HepG2 (cell line): ENCODE data around the gene BCL2L13. TPM values are rescaled to one million over a fixed set of nuclear protein-coding genes. Genes with fewer than 3 reads are reported as not detected.

ENCODE experiments used
- ATAC-seq: fragments of 200-7000 bp; cut with Tn5 transposase; 3 replicates; pipeline ENCODE4 v1.9.1; 2020; ENCODE audit warnings: mild to moderate bottlenecking, moderate library complexity
- BruUV-seq: library from RNA; stranded (reverse); fragments of 400-500 nt; replicated peaks from 2 replicates; lab custom pipeline; 2021; lab: Mats Ljungman, UMichigan
- CTCF ChIA-PET: fragments of 300-600 bp; formaldehyde crosslinking; extraction: SDS; loops from one replicate; lab custom pipeline; 2021; ENCODE audit warnings: low total read pairs, inconsistent platforms, low intra/inter-chr PET ratio; lab: Yijun Ruan, JAX
- POLR2A ChIA-PET: fragments of 350-600 bp; sonication (Branson Sonifier 250); formaldehyde crosslinking; loops from one replicate; lab custom pipeline; 2020; ENCODE audit warnings: antibody characterized with exemption, inconsistent platforms; lab: Yijun Ruan, JAX
- DNase-seq: peaks from one replicate; pipeline ENCODE4 v3.0.0-alpha.2; 2015; ENCODE audit warnings: low spot score
- FAIRE-seq: peaks from 3 replicates; lab custom pipeline; 2011; peaks lifted over from hg19 to GRCh38; lab: Jason Lieb, UNC
- H2AFZ ChIP-seq: one replicate; pipeline ENCODE4 v1.6.1; 2011; ENCODE audit warnings: low read length, inconsistent platforms
- H3K27ac ChIP-seq: fragments of 300-600 bp; 3 replicates; pipeline ENCODE4 v1.8.0; 2011; ENCODE audit warnings: mixed run types, mild to moderate bottlenecking, mixed read lengths, low read length, inconsistent platforms; ENCODE audit not compliant: insufficient read depth; ENCODE audit errors: extremely low read length
- H3K27me3 ChIP-seq, 2 experiments: fragments of 200-600 bp in 1 of 2; 2 replicates in 1 of 2; 3 replicates in 1 of 2; pipeline versions ENCODE4 v1.6.0 to v1.8.0; 2011; ENCODE audit warnings: low read length in 2 of 2, mild to moderate bottlenecking in 2 of 2, moderate library complexity in 2 of 2, inconsistent platforms in 1 of 2; ENCODE audit not compliant: insufficient read depth in 2 of 2, control insufficient read depth in 1 of 2
- H3K36me3 ChIP-seq, 2 experiments: fragments of 200-600 bp in 1 of 2; replicated peaks in 1 of 2; 2 replicates in 1 of 2; 3 replicates in 1 of 2; pipeline versions ENCODE4 v1.5.1 to v1.8.0; 2011; ENCODE audit warnings: low read length in 2 of 2, inconsistent platforms in 1 of 2; ENCODE audit not compliant: insufficient read depth in 2 of 2, control insufficient read depth in 1 of 2
- H3K4me1 ChIP-seq: 2 replicates; pipeline ENCODE4 v1.5.1; 2012; ENCODE audit warnings: low read length, inconsistent platforms; ENCODE audit not compliant: insufficient read depth
- H3K4me2 ChIP-seq: 2 replicates; pipeline ENCODE4 v1.6.0; 2011; ENCODE audit warnings: low read depth, low read length, inconsistent platforms
- H3K4me3 ChIP-seq, 3 experiments: fragments of 200-600 bp in 1 of 3; sonication (generic), shearing (Covaris generic) in 1 of 3; replicated peaks in 1 of 3; 2 replicates each; pipeline ENCODE4 v1.5.1; 2011 to 2016; ENCODE audit warnings: low read length in 3 of 3, inconsistent platforms in 2 of 3, low read depth in 2 of 3, mild to moderate bottlenecking in 2 of 3, control low read depth in 1 of 3, mixed read lengths in 1 of 3; ENCODE audit not compliant: insufficient read depth in 1 of 3
- H3K79me2 ChIP-seq: one replicate; pipeline ENCODE4 v1.6.1; 2011; ENCODE audit warnings: low read length, inconsistent platforms; ENCODE audit not compliant: insufficient read depth
- H3K9ac ChIP-seq: 2 replicates; pipeline ENCODE4 v1.6.0; 2011; ENCODE audit warnings: mild to moderate bottlenecking, low read depth, low read length, inconsistent platforms; ENCODE audit not compliant: insufficient read depth
- H3K9me3 ChIP-seq: 2 replicates; pipeline ENCODE4 v1.5.1; 2012; ENCODE audit warnings: mild to moderate bottlenecking, low read length
- H4K20me1 ChIP-seq: 2 replicates; pipeline ENCODE4 v1.6.0; 2011; ENCODE audit warnings: inconsistent platforms, mild to moderate bottlenecking, low read length, moderate library complexity; ENCODE audit not compliant: insufficient read depth
- DMAP1 ChIP-seq: IDR thresholded peaks from 2 replicates; pipeline ENCODE4 v1.6.1; 2016
- ETV6 ChIP-seq: sonication (generic); formaldehyde crosslinking; conservative IDR thresholded peaks from 2 replicates; pipeline ENCODE4 v1.4.0; 2020; ENCODE audit warnings: missing genetic modification reagents
- HDAC1 ChIP-seq: sonication (generic); formaldehyde crosslinking; IDR thresholded peaks from 2 replicates; pipeline ENCODE4 v1.5.1; 2020; ENCODE audit warnings: mild to moderate bottlenecking, missing genetic modification reagents
- PHF8 ChIP-seq: sonication (generic); formaldehyde crosslinking; IDR thresholded peaks from 2 replicates; pipeline ENCODE4 v1.5.0; 2020; ENCODE audit warnings: missing genetic modification reagents
- RXRA ChIP-seq: sonication (generic); formaldehyde crosslinking; IDR thresholded peaks from 2 replicates; pipeline ENCODE4 v1.5.1; 2020; ENCODE audit warnings: missing genetic modification reagents
- UBTF ChIP-seq: sonication (generic); formaldehyde crosslinking; IDR thresholded peaks from 2 replicates; pipeline ENCODE4 v1.4.0; 2020; ENCODE audit warnings: mild to moderate bottlenecking, missing genetic modification reagents
- XRCC5 ChIP-seq: fragments of 200-400 bp; formaldehyde crosslinking; optimal IDR thresholded peaks from 2 replicates; pipeline ENCODE3; 2017; ENCODE audit warnings: mild to moderate bottlenecking, low read length
- ZBTB7B ChIP-seq: sonication (generic); formaldehyde crosslinking; IDR thresholded peaks from 2 replicates; pipeline ENCODE4 v1.4.0; 2020; ENCODE audit warnings: missing genetic modification reagents
- ZNF430 ChIP-seq: sonication (generic); formaldehyde crosslinking; IDR thresholded peaks from 2 replicates; pipeline ENCODE4 v1.9.0; 2021; ENCODE audit warnings: mild to moderate bottlenecking, missing genetic modification reagents
- ZNF597 ChIP-seq: sonication (generic); formaldehyde crosslinking; IDR thresholded peaks from 2 replicates; pipeline ENCODE4 v1.5.0; 2020; ENCODE audit warnings: missing genetic modification reagents
- ZNF614 ChIP-seq: IDR thresholded peaks from 2 replicates; pipeline ENCODE4 v1.6.1; 2018; ENCODE audit warnings: missing biosample characterization, missing genetic modification reagents, inconsistent platforms, borderline replicate concordance
- WGBS: methylation state at CpG from one replicate; pipeline ENCODE4 v1.1.6; 2017; ENCODE audit warnings: low lambda C conversion rate; 5-methylcytosine and 5-hydroxymethylcytosine counted together
- in situ Hi-C: cut with HindIII; loops from 2 replicates; pipeline ENCODE4 v1.10.0; 2017; ENCODE audit warnings: low pct_unique_long_range_greater_than_20kb; ENCODE audit not compliant: extremely low pct_ligation_motif_present
- intact Hi-C: fragments of 100-400 bp; cut with micrococcal nuclease; formaldehyde crosslinking; loops from one replicate; pipeline ENCODE4 v1.10.0; 2022; ENCODE audit not compliant: unreplicated experiment
- polyA plus RNA-seq, 8 experiments: library from polyadenylated mRNA; depleted of rRNA in 3 of 8; stranded (reverse) in 7 of 8; unstranded in 1 of 8; fragments of >200 nt; fragmentation: Illumina TruSeq in 4 of 8; extraction: Trizol in 4 of 8; gene quantifications; 2 replicates each; pipeline versions ENCODE4 v1.2.1 to v1.2.3, GENCODE V29; 2011 to 2016; ENCODE audit warnings: low read depth in 4 of 8, missing spikeins in 1 of 8, mixed read lengths in 1 of 8; ENCODE audit not compliant: insufficient read depth in 1 of 8
- total RNA-seq, 5 experiments: library from RNA; depleted of rRNA; stranded (reverse); fragments of >200 nt; fragmentation: Illumina TruSeq; extraction: Trizol; gene quantifications; 2 replicates each; pipeline ENCODE4 v1.2.3, GENCODE V29; 2016; ENCODE audit warnings: low read depth in 1 of 5
- TF ChIP-seq, protein P1 (sequence below): sonication (generic); formaldehyde crosslinking; IDR thresholded peaks from 2 replicates; pipeline ENCODE4 v1.5.1; 2020; ENCODE audit warnings: mild to moderate bottlenecking, missing genetic modification reagents, moderate library complexity

The BCL2L13 gene
- total and polyA plus RNA-seq, 2 of the 13 experiments (the other 11 are each of a cell fraction or from before 2014, with no cell fraction given): 13.5 to 14.6 TPM

DNA sequence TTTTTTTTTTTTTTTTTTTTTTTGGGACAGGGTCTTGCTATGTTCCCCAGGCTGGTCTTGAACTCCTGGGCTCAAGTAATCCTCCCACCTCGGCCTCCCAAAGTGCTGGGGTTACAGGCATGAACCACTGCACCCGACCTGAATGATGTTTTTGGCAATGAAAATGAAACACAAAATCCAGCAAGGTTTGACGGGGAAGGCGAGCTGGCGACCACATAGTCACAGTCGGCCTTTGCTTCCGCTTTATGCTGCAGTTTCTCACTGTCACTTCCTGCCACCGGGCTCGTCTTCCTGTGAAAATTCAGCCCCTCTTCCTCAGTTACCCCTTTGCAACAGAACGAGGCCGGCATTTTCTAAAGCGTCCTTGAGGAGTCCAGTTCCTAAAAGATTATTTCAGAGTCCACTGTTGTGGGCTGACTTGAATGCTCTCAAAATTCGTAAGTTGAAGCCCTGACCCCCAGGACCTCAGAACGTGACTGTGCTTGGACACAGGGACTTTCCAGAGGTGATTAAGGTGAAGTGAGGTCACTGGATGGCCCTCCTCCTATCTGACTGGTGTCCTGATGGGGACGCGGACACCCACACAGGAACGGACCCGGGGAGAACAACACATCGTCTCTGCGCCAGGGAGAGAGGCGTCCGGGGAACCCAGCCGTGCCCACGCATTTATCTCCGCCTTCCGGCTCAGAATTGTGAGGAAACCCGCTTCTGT is 138.6 kb downstream of the BCL2L13 start (continued):
- TF ChIP-seq ETV6 (CRISPR knock-in tag) (no peak), DMAP1 (peak; percentile 45; the same call in 1 of the 2 replicates), RXRA (peak; percentile 82), ZNF614 (CRISPR knock-in tag) (0 out of 2 replicates have a peak, but pooled peaks have one; percentile 46), ZNF430 (peak; percentile 64; the same call in 1 of the 2 replicates), PHF8 (CRISPR knock-in tag) (peak; percentile 72)

DNA sequence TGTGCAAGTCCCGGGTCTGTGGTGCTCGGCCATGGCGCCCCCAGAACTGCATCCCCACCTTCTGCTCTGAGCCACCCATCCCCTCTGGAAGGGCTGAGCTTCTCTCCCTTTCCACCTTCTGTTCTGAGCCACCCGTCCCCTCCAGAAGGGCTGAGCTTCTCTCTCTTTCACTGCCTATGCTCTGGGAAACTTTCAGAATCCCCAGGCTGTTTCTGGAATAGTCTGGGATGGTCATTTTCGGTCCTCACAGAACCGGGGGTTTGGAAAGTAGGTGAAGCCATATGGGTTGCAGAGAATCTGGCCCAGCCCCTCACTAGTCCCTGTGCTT is 139.1 kb downstream of the BCL2L13 start:
- Histone ChIP-seq H3K9me3 (no peaks in the 10 kb centered on the region), H2AFZ (no peak overlapping the region), H3K4me1 (peaks cover 81% of the 10 kb centered on the region)
- intact Hi-C loops: no loop called here
- TF ChIP-seq XRCC5 (peak; percentile 4), ZNF597 (CRISPR knock-in tag) (no peak), HDAC1 (CRISPR knock-in tag) (no peak), ZBTB7B (CRISPR knock-in tag) (0 out of 2 replicates have a peak, but pooled peaks have one; percentile 9), UBTF (CRISPR knock-in tag) (peak; percentile 4; the same call in 1 of the 2 replicates)
- TF ChIP-seq, protein P1, sequence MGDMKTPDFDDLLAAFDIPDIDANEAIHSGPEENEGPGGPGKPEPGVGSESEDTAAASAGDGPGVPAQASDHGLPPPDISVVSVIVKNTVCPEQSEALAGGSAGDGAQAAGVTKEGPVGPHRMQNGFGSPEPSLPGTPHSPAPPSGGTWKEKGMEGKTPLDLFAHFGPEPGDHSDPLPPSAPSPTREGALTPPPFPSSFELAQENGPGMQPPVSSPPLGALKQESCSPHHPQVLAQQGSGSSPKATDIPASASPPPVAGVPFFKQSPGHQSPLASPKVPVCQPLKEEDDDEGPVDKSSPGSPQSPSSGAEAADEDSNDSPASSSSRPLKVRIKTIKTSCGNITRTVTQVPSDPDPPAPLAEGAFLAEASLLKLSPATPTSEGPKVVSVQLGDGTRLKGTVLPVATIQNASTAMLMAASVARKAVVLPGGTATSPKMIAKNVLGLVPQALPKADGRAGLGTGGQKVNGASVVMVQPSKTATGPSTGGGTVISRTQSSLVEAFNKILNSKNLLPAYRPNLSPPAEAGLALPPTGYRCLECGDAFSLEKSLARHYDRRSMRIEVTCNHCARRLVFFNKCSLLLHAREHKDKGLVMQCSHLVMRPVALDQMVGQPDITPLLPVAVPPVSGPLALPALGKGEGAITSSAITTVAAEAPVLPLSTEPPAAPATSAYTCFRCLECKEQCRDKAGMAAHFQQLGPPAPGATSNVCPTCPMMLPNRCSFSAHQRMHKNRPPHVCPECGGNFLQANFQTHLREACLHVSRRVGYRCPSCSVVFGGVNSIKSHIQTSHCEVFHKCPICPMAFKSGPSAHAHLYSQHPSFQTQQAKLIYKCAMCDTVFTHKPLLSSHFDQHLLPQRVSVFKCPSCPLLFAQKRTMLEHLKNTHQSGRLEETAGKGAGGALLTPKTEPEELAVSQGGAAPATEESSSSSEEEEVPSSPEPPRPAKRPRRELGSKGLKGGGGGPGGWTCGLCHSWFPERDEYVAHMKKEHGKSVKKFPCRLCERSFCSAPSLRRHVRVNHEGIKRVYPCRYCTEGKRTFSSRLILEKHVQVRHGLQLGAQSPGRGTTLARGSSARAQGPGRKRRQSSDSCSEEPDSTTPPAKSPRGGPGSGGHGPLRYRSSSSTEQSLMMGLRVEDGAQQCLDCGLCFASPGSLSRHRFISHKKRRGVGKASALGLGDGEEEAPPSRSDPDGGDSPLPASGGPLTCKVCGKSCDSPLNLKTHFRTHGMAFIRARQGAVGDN (CRISPR knock-in tag): peak; percentile 55
- TF ChIP-seq, all 625 proteins: peak for 4
- whole genome bisulfite sequencing: 17% methylated on average over 3 of the region's 6 CpGs
- BruUV-seq: no TSS peak
- CTCF ChIA-PET: no interaction called here
- Histone ChIP-seq H3K79me2 (peaks cover 16% of the 10 kb centered on the region), H3K4me3 (peak overlapping the region; percentile 64 to 81 (median 75)), H3K27ac (peak overlapping the region; percentile 80), H3K36me3 (no peaks in the 10 kb centered on the region), H4K20me1 (no peaks in the 10 kb centered on the region), H3K27me3 (no peaks in the 10 kb centered on the region; a peak in 1 of 5 replicates), H3K4me2 (peak overlapping the region; percentile 67), H3K9ac (peak overlapping the region; percentile 78)
- ATAC-seq (no peak), FAIRE-seq (no peak), DNase-seq (no peak)
- POLR2A ChIA-PET: interaction anchor here (0.9 to 3.4 kb wide), 4 partner anchors 9 to 27 kb away, joined by 3 to 24 read pairs (median 5); no protein-coding TSS in a partner anchor
- in situ Hi-C loops: no loop called here
